OCI-LY1 (cell line): Measurements from ENCODE around the gene DIAPH2.

ENCODE experiments used
- CTCF ChIP-seq: fragments of 200-600 bp; sonication (generic), shearing (Covaris generic); IDR thresholded peaks from 2 replicates; pipeline ENCODE4 v1.5.1; 2017; ENCODE audit warnings: mild to moderate bottlenecking, antibody characterized with exemption, low read length, moderate library complexity, mixed read lengths
- EZH2 ChIP-seq: fragments of 200-600 bp; sonication (generic), shearing (Covaris generic); IDR thresholded peaks from 2 replicates; pipeline ENCODE4 v1.8.0; 2017; ENCODE audit warnings: borderline replicate concordance, mixed run types, mild to moderate bottlenecking, antibody characterized with exemption, low read length, moderate library complexity, mixed read lengths

GRCh38 chrX:97266406-97267121 lies 581.9 kb downstream of the DIAPH2 start:
- TF ChIP-seq CTCF = no peak
- no peak for TF ChIP-seq EZH2
